HepG2 (cell line): ENCODE data around the gene FER1L5. TPM values are rescaled to one million over a fixed set of nuclear protein-coding genes. Genes with fewer than 3 reads are reported as not detected.
A peak's percentile ranks its signal among the peaks of the same experiment; 100 is the strongest.

Source experiments
- ADNP ChIP-seq: sonication (generic); formaldehyde crosslinking; IDR thresholded peaks from 2 replicates; pipeline ENCODE4 v1.4.0; 2020; ENCODE audit warnings: missing genetic modification reagents
- EP300 ChIP-seq, 3 experiments: sonication (generic) in 1 of 3; formaldehyde crosslinking in 1 of 3; IDR thresholded peaks; 2 replicates each; pipeline versions ENCODE4 v1.5.1 to v1.6.1; 2011 to 2020; ENCODE audit warnings: low read depth in 2 of 3, low read length in 2 of 3, borderline replicate concordance in 1 of 3, improper control_type of control experiment in 1 of 3, mild to moderate bottlenecking in 1 of 3, missing genetic modification reagents in 1 of 3, moderate library complexity in 1 of 3
- HNF4A ChIP-seq: sonication (generic); formaldehyde crosslinking; IDR thresholded peaks from 2 replicates; pipeline ENCODE4 v1.4.0; 2020; ENCODE audit warnings: missing genetic modification reagents
- MAFF ChIP-seq: IDR thresholded peaks from 2 replicates; pipeline ENCODE4 v1.6.1; 2011; ENCODE audit warnings: low read depth, low read length, improper control_type of control experiment
- TCF12 ChIP-seq, 2 experiments: fragments of 450-650 bp in 1 of 2; sonication (generic) in 1 of 2; formaldehyde crosslinking in 1 of 2; IDR thresholded peaks; 2 replicates each; pipeline versions ENCODE4 v1.6.1 to v1.8.0; 2017 to 2022; ENCODE audit warnings: antibody characterized with exemption in 1 of 2, mild to moderate bottlenecking in 1 of 2, missing genetic modification reagents in 1 of 2, moderate library complexity in 1 of 2
- ZFP41 ChIP-seq: sonication (generic); formaldehyde crosslinking; IDR thresholded peaks from 2 replicates; pipeline ENCODE4 v1.4.0; 2020; ENCODE audit warnings: mild to moderate bottlenecking, missing genetic modification reagents, borderline replicate concordance
- ZNF280D ChIP-seq: sonication (generic); formaldehyde crosslinking; IDR thresholded peaks from 2 replicates; pipeline ENCODE4 v1.5.1; 2020; ENCODE audit warnings: mild to moderate bottlenecking, missing genetic modification reagents
- ZNF318 ChIP-seq: sonication (generic); formaldehyde crosslinking; IDR thresholded peaks from 2 replicates; pipeline ENCODE4 v1.4.0; 2020; ENCODE audit warnings: mild to moderate bottlenecking, missing genetic modification reagents
- ZNF557 ChIP-seq: sonication (generic); formaldehyde crosslinking; IDR thresholded peaks from 2 replicates; pipeline ENCODE4 v1.4.0; 2020; ENCODE audit warnings: missing genetic modification reagents
- ZNF567 ChIP-seq: sonication (generic); formaldehyde crosslinking; IDR thresholded peaks from 2 replicates; pipeline ENCODE4 v1.8.1; 2023; ENCODE audit warnings: mild to moderate bottlenecking, missing genetic modification reagents, borderline replicate concordance
- polyA plus RNA-seq, 8 experiments: library from polyadenylated mRNA; depleted of rRNA in 3 of 8; stranded (reverse) in 7 of 8; unstranded in 1 of 8; fragments of >200 nt; fragmentation: Illumina TruSeq in 4 of 8; extraction: Trizol in 4 of 8; gene quantifications; 2 replicates each; pipeline versions ENCODE4 v1.2.1 to v1.2.3, GENCODE V29; 2011 to 2016; ENCODE audit warnings: low read depth in 4 of 8, missing spikeins in 1 of 8, mixed read lengths in 1 of 8; ENCODE audit not compliant: insufficient read depth in 1 of 8
- total RNA-seq, 5 experiments: library from RNA; depleted of rRNA; stranded (reverse); fragments of >200 nt; fragmentation: Illumina TruSeq; extraction: Trizol; gene quantifications; 2 replicates each; pipeline ENCODE4 v1.2.3, GENCODE V29; 2016; ENCODE audit warnings: low read depth in 1 of 5

Gene FER1L5
- total and polyA plus RNA-seq, 2 of the 13 experiments (the other 11 are each of a cell fraction or from before 2014, with no cell fraction given): 0.02 to 0.08 TPM

GRCh38 chr2:96710985-96711384 lies 68.4 kb downstream of the FER1L5 start (continued):
- TF ChIP-seq ZNF318 (no peak), ZNF280D (CRISPR knock-in tag) (no peak), MAFF (0 out of 2 replicates have a peak, but pooled peaks have one; percentile 15), EP300 (IDR thresholded peaks at IDR 0.05; ENCODE audit: low read depth in 2 of 2, low read length in 2 of 2) (no peak), EP300 (CRISPR knock-in tag; IDR thresholded peaks at IDR 0.05; ENCODE audit: borderline replicate concordance) (no peak), TCF12 (IDR thresholded peaks at IDR 0.05) (no peak), TCF12 (CRISPR knock-in tag; IDR thresholded peaks at IDR 0.05) (no peak), ZNF557 (no peak), ZFP41 (no peak), ZNF567 (CRISPR knock-in tag) (no peak), ADNP (no peak), HNF4A (no peak)
